GM23248 (cell line): ENCODE data around the gene SLC18A3. TPM values are rescaled to one million over a fixed set of nuclear protein-coding genes. Genes with fewer than 3 reads are reported as not detected.

Experiments used
- DNase-seq: peaks from one replicate; pipeline ENCODE4 v3.0.0-alpha.2; 2015
- H2AFZ ChIP-seq: fragments of 200-600 bp; sonication (generic); 2 replicates; pipeline ENCODE4 v1.6.1; 2016; ENCODE audit warnings: antibody characterized with exemption
- H3F3A ChIP-seq: fragments of 200-600 bp; sonication (generic); 2 replicates; pipeline ENCODE4 v1.6.1; 2016; ENCODE audit warnings: mild to moderate bottlenecking, antibody characterized with exemption, mixed run types; ENCODE audit not compliant: insufficient read depth
- H3K27ac ChIP-seq: fragments of 200-600 bp; sonication (generic); 2 replicates; pipeline ENCODE4 v1.5.1; 2016; ENCODE audit warnings: mild to moderate bottlenecking
- H3K27me3 ChIP-seq: fragments of 200-600 bp; sonication (generic); replicated peaks from 2 replicates; pipeline ENCODE4 v1.6.1; 2016; ENCODE audit warnings: mild to moderate bottlenecking; ENCODE audit not compliant: insufficient read depth
- H3K36me3 ChIP-seq: fragments of 200-600 bp; sonication (generic); 2 replicates; pipeline ENCODE4 v1.6.1; 2016; ENCODE audit warnings: low read depth, mild to moderate bottlenecking
- H3K4me1 ChIP-seq: fragments of 200-600 bp; sonication (generic); 2 replicates; pipeline ENCODE4 v1.6.1; 2016; ENCODE audit warnings: mild to moderate bottlenecking; ENCODE audit not compliant: insufficient read depth
- H3K4me2 ChIP-seq: fragments of 200-600 bp; sonication (generic); one replicate; pipeline ENCODE4 v1.6.1; 2016; ENCODE audit warnings: mild to moderate bottlenecking; ENCODE audit not compliant: unreplicated experiment
- H3K4me3 ChIP-seq: fragments of 200-600 bp; sonication (generic); 2 replicates; pipeline ENCODE4 v1.5.1; 2016; ENCODE audit warnings: mild to moderate bottlenecking
- H3K79me2 ChIP-seq: fragments of 200-600 bp; sonication (generic); 2 replicates; pipeline ENCODE4 v1.6.1; 2016; ENCODE audit warnings: mild to moderate bottlenecking; ENCODE audit not compliant: insufficient read depth
- H3K9ac ChIP-seq: fragments of 200-600 bp; sonication (generic); 2 replicates; pipeline ENCODE4 v1.6.1; 2016; ENCODE audit warnings: mild to moderate bottlenecking
- H3K9me2 ChIP-seq: fragments of 200-600 bp; sonication (generic); 2 replicates; pipeline ENCODE4 v1.6.1; 2016; ENCODE audit warnings: mixed run types, mild to moderate bottlenecking, moderate library complexity; ENCODE audit not compliant: insufficient read depth
- H3K9me3 ChIP-seq: fragments of 200-600 bp; sonication (generic); one replicate; pipeline ENCODE4 v1.6.1; 2017; ENCODE audit warnings: low read depth
- H4K20me1 ChIP-seq: fragments of 200-600 bp; sonication (generic); 2 replicates; pipeline ENCODE4 v1.6.0; 2016; ENCODE audit not compliant: insufficient read depth
- EZH2 ChIP-seq: fragments of 200-600 bp; sonication (generic); IDR thresholded peaks from 2 replicates; pipeline ENCODE4 v1.6.1; 2018; ENCODE audit warnings: antibody characterized with exemption, mild to moderate bottlenecking; ENCODE audit not compliant: insufficient read depth, poor library complexity, severe bottlenecking
- EZH2phosphoT487 ChIP-seq: fragments of 200-600 bp; sonication (generic); IDR thresholded peaks from 2 replicates; pipeline ENCODE4 v1.6.1; 2018; ENCODE audit warnings: antibody characterized with exemption, moderate library complexity, mild to moderate bottlenecking, low read depth; ENCODE audit not compliant: insufficient read depth
- WGBS, 2 experiments: methylation state at CpG; one replicate each; pipeline ENCODE4 v1.1.6; 2015 to 2017; ENCODE audit warnings: low lambda C conversion rate in 2 of 2, low coverage in 1 of 2; ENCODE audit errors: missing lambda C conversion rate in 2 of 2; 5-methylcytosine and 5-hydroxymethylcytosine counted together
- in situ Hi-C: fragments of 300-500 bp; cut with MboI; formaldehyde crosslinking; loops from 2 replicates; pipeline ENCODE4 v1.15.0; 2020
- polyA plus RNA-seq: library from polyadenylated mRNA; unstranded; fragments of >200 nt; fragmentation: Nextera tagmentation; extraction: Ambion mirVana; gene quantifications from 2 replicates; pipeline ENCODE4 v1.2.1, GENCODE V29; 2016
- total RNA-seq: library from RNA; depleted of rRNA; stranded (reverse); fragments of >200 nt; shearing (Covaris generic); gene quantifications from 2 replicates; pipeline ENCODE4 v1.2.3, GENCODE V29; 2014; rRNA removed

The SLC18A3 gene
- total RNA-seq: not detected in 2 replicates
- polyA plus RNA-seq: not detected in 2 replicates

DNA sequence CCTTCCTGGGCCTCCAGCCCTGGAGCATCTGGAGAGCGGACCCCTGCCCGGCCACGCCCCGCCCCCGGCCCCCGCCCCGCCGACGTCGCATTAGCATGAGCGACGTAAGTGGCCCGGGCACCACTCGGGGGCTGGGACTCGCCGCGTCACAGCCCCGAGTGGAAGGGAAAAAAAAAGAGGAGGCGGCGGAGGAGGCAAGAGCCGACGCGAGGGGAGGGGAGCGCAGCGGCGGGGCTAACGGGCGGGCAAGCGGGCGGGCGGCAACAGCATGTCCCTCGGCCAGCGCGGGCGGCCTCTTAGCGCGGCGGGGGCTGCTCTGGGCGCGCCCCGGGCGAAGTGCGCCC lies at the start of gene SLC18A3:
Gene SLC18A3, plus strand, starts transcription at position 197 of the 344 bp plus-strand sequence. CDS start 431 bp downstream, outside the sequence.
- H3K9me3 ChIP-seq: no peaks in the 10 kb centered on the region
- 3% methylated on average over 31 of the region's 43 CpGs; no CpG with 5 or more reads in 1 of the 2 experiments for WGBS, 2 experiments
- in situ Hi-C loops: no loop called here
- no peaks in the 10 kb centered on the region for H3F3A ChIP-seq
- TF ChIP-seq EZH2 (no peak), EZH2phosphoT487 (no peak)
- no peak within 1 kb of the TSS for H3K9ac ChIP-seq
- H3K27ac ChIP-seq: no peak within 1 kb of the TSS
- no peaks in the 10 kb centered on the region for H3K36me3 ChIP-seq
- no peak for DNase-seq
- no peak within 1 kb of the TSS for H3K4me3 ChIP-seq
- H3K9me2 ChIP-seq: no peaks in the 10 kb centered on the region
- H3K27me3 ChIP-seq: peaks cover 72% of the 10 kb centered on the region
- H2AFZ ChIP-seq: no peak within 1 kb of the TSS
- H4K20me1 ChIP-seq: no peaks in the 10 kb centered on the region
- no peaks in the 10 kb centered on the region for H3K4me1 ChIP-seq
- H3K79me2 ChIP-seq: no peaks in the 10 kb centered on the region
- no peak within 1 kb of the TSS for H3K4me2 ChIP-seq

- in situ Hi-C loops: no loop called here
- 35 to 39% methylated on average over 2 of the region's 2 CpGs for whole genome bisulfite sequencing, 2 experiments
- peak overlapping the region; percentile 47 for H3K27ac ChIP-seq
- no peak overlapping the region for H2AFZ ChIP-seq
- no peaks in the 10 kb centered on the region for H3K36me3 ChIP-seq
- no peaks in the 10 kb centered on the region for H3K9me2 ChIP-seq
- H3K4me3 ChIP-seq: no peak overlapping the region
- no peak for TF ChIP-seq EZH2
- TF ChIP-seq EZH2phosphoT487: no peak
- no peaks in the 10 kb centered on the region for H3K27me3 ChIP-seq
- no peaks in the 10 kb centered on the region for H3K79me2 ChIP-seq
- peak overlapping the region; percentile 9 for H3K4me2 ChIP-seq
- peaks cover 78% of the 10 kb centered on the region for H3K4me1 ChIP-seq
- H3K9me3 ChIP-seq: no peaks in the 10 kb centered on the region
- peaks cover 65% of the 10 kb centered on the region for H3F3A ChIP-seq
- no peak overlapping the region for H3K9ac ChIP-seq
- DNase-seq: peak; percentile 67
- H4K20me1 ChIP-seq: no peaks in the 10 kb centered on the region
Measured at GRCh38 chr10:49560526-49560925, 49.6 kb upstream of the SLC18A3 start.

DNA sequence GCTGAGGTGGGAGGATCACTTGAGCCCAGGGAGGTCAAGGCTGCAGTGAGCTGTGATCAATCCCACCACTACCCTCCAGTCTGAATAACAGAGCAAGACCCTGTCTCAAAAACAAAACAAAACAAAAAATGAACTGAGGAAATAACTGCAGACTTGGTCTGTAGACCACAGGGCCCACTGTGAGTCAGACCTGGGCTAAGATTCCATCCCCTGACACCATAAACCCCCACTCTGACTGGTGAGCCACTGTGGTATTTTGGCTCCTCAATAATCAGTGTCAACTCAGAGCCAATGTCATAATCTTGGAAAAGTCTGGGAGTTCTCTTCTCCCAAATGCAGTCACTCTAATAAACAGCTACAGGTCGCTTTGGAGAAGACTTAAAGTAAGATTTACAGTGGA lies 47.2 kb upstream of the SLC18A3 start:
- Histone ChIP-seq H3K36me3 (no peaks in the 10 kb centered on the region), H3K4me1 (peaks cover 75% of the 10 kb centered on the region), H3K27ac (peak overlapping the region; percentile 80), H3F3A (peaks cover 56% of the 10 kb centered on the region), H3K9me3 (no peaks in the 10 kb centered on the region), H3K4me3 (no peak overlapping the region), H2AFZ (no peak overlapping the region), H3K4me2 (peak overlapping the region; percentile 55), H3K9ac (peak overlapping the region; percentile 22; the same call in 1 of the 2 replicates), H3K27me3 (no peaks in the 10 kb centered on the region), H3K9me2 (no peaks in the 10 kb centered on the region), H3K79me2 (no peaks in the 10 kb centered on the region), H4K20me1 (no peaks in the 10 kb centered on the region)
- 38 to 41% methylated on average over 1 of the region's 1 CpG for WGBS, 2 experiments
- in situ Hi-C loops: no loop called here
- peak; percentile 81 for DNase-seq
- TF ChIP-seq EZH2: no peak
- TF ChIP-seq EZH2phosphoT487: no peak

DNA sequence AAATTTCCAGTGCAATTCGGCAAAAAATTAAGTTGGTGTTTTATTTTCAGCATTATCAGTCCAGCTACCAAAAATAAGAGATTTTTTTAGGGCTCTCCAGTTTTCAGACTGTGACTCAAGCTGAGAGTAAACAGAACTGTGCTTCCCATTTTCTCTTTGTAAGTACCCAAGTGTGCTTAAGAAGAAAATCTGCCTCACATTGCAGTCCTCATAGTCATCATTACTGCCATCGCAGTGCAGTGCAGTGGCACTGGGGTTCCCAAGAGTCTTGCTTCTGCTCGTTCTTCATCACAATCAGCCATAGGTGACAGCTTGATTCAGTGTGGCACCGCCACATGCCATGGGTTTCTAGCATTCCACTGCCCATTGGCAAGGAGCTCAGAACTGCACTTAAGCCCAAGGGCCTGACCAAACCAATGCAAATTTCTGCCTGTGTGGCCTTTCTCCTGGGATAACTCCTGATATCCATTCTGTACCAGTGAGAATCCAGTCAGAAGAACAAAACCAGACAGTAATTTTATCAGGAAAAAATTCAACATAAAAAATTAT lies 45.6 kb upstream of the SLC18A3 start:
- in situ Hi-C loops: no loop called here
- H4K20me1 ChIP-seq: no peaks in the 10 kb centered on the region
- H3K4me1 ChIP-seq: peaks cover 79% of the 10 kb centered on the region
- H3F3A ChIP-seq: peaks cover 66% of the 10 kb centered on the region
- H3K36me3 ChIP-seq: no peaks in the 10 kb centered on the region
- no peaks in the 10 kb centered on the region for H3K9me3 ChIP-seq
- no peaks in the 10 kb centered on the region for H3K27me3 ChIP-seq
- no peak overlapping the region for H2AFZ ChIP-seq
- no peak overlapping the region for H3K4me3 ChIP-seq
- peak overlapping the region; percentile 55 for H3K4me2 ChIP-seq
- no peak overlapping the region for H3K9ac ChIP-seq
- peak overlapping the region; percentile 80 for H3K27ac ChIP-seq
- DNase-seq: peak; percentile 71
- no peaks in the 10 kb centered on the region for H3K9me2 ChIP-seq
- TF ChIP-seq EZH2 (no peak), EZH2phosphoT487 (no peak)
- no peaks in the 10 kb centered on the region for H3K79me2 ChIP-seq
- WGBS, 2 experiments: 45 to 57% methylated on average over 4 of the region's 4 CpGs
